ENCODE results near the gene EFCAB6.

EFCAB6 gene

DNA sequence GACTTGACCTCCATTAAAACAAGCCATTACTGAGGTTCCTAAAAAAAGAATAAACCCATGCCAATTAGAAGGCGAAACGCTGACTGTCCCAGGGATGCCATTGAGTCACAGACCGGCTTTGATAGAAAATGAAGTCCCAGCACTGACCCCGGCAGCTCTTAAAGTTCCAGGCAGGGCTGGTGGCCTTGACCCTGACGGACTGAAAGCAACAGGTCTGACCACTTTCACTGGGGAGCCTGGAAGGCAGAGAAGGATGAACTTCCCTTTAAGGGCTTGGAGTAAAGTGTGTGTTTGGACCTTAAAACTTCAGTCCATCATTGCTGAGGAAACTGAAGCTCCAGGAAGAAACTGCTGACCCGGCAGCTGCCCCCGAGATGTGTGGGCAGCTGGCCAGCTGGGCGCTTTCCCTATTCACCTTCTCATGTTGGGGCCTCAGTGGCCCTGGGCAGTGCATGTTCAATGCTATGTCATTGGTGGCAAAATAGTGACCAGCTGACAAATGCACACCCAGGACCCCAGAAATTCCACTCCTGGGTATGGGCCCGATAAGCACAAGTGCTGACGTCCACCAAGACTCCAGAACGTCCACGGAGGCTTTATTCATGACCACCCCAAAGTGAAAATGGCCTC lies 18.9 kb upstream of the EFCAB6 start:
- Mint-ChIP-seq H3K4me3 (no peak overlapping the region), H3K36me3 (ENCODE audit: insufficient read depth) (no peaks in the 10 kb centered on the region), H3K4me1 (ENCODE audit: low read depth in 2 of 2) (no peaks in the 10 kb centered on the region), H3K27me3 (peaks cover 8 to 35% of the 10 kb centered on the region in 2 donors), H3K9me3 (no peaks in the 10 kb centered on the region), H3K27ac (no peak overlapping the region)
- DNase-seq (no peak), ATAC-seq (replicated peaks) (no peak)

GRCh38 chr22:43829904-43830851 lies 18.1 kb upstream of the EFCAB6 start:
- H3K27me3 Mint-ChIP-seq, result peaks cover 10 to 35% of the 10 kb centered on the region in 2 donors
- DNase-seq, result no peak
- H3K4me3 Mint-ChIP-seq, result no peak overlapping the region
- H3K9me3 Mint-ChIP-seq, result no peaks in the 10 kb centered on the region
- no peak overlapping the region for H3K27ac Mint-ChIP-seq
- ATAC-seq (replicated peaks), result no peak
- no peaks in the 10 kb centered on the region for H3K4me1 Mint-ChIP-seq (ENCODE audit: low read depth in 2 of 2)
- H3K36me3 Mint-ChIP-seq (ENCODE audit: insufficient read depth), result no peaks in the 10 kb centered on the region

DNA sequence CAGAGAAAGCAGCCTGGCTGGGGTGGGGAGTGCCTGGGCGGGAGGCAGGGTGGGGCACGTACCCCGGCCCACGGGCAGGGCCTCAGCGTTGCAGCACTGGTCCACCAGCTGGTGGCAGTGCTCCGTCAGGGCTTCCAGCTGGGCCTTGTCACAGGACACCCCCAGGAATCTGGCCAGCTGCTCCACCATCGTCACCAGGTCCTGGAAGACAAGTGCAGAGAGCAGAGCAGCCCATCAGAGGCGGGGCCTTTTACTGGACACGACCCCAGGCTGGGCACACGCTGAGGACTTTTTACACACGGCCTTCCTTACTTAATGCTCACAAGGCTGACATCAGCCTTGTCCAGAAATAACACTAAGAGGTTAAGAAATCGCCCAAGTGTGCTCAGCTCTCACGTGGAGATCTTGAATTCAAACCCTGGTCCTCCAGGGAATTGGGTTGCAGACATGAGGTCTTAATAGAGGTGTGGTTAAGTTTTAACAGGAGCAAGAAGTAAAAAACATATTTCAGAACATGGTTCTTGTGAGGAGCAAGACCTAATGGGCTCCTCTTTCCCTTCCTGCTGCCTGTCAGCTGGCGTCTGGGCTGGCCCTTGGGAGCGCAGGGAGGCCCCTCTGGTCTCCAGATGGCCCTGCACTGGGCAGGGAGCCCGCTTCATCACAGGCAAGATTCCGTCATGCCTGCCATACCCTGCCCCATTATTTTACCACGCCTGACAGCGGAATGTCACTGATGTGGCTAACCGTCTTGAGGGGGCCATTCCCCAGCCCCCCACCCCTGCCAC lies 17.1 kb upstream of the EFCAB6 start:
- no peak for DNase-seq
- H3K27ac Mint-ChIP-seq, result no peak overlapping the region
- H3K36me3 Mint-ChIP-seq (ENCODE audit: insufficient read depth), result no peaks in the 10 kb centered on the region
- H3K27me3 Mint-ChIP-seq, result peaks cover 18 to 41% of the 10 kb centered on the region in 2 donors
- H3K4me1 Mint-ChIP-seq (ENCODE audit: low read depth in 2 of 2), result no peaks in the 10 kb centered on the region
- no peak overlapping the region for H3K4me3 Mint-ChIP-seq
- no peak for ATAC-seq (replicated peaks)
- no peaks in the 10 kb centered on the region for H3K9me3 Mint-ChIP-seq

- no peaks in the 10 kb centered on the region for H3K9me3 Mint-ChIP-seq
- H3K4me1 Mint-ChIP-seq (ENCODE audit: low read depth in 2 of 2), result no peaks in the 10 kb centered on the region
- no peak for DNase-seq
- H3K4me3 Mint-ChIP-seq, result no peak overlapping the region
- no peaks in the 10 kb centered on the region for H3K36me3 Mint-ChIP-seq (ENCODE audit: insufficient read depth)
- ATAC-seq (replicated peaks), result no peak
- no peak overlapping the region for H3K27ac Mint-ChIP-seq
- peaks cover 24 to 45% of the 10 kb centered on the region in 2 donors for H3K27me3 Mint-ChIP-seq
These were observed 16.6 kb upstream of the EFCAB6 start for GRCh38 chr22:43828725-43828997.

DNA sequence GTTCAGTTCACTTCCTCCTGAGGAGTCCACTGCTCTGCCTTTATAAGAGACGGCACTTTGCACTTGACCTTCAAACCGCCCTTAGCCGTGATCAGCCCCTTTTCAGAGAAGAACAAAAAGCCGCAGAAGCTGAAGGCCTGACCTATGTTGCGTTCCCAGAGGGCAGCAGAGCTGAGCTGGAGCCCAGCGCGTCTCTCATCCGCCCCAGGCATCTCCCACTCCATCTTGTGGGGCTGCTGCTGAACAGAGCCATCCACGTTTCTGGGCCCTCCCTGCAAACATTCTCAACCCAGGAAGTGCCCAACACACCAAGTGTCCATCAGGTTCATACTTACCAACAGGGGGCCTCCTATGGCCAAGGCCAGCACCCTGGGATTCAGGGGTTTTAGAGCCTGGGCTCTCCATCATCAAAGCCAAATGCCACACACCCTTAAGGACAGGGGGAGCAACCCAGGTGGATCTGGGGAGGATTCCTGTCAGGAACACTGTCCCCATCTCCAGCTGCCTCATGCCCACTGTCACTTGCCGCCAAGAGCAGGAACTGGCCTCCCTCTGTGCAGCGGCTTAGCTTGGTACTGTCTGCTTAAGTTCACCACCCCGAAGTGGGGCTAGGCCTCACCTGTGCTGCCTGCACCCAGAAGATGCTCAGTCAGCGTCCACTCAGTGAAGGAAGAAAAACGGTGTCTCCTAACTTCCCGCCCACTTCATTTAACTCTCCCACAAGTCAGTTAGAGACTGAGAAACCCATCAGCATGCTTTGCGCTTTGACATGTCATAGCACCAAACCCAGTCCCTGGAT lies 16.0 kb upstream of the EFCAB6 start:
- no peak for DNase-seq
- Mint-ChIP-seq H3K9me3 (no peaks in the 10 kb centered on the region), H3K27me3 (peaks cover 29 to 45% of the 10 kb centered on the region in 2 donors), H3K4me1 (ENCODE audit: low read depth in 2 of 2) (no peaks in the 10 kb centered on the region), H3K36me3 (ENCODE audit: insufficient read depth) (no peaks in the 10 kb centered on the region), H3K27ac (no peak overlapping the region), H3K4me3 (no peak overlapping the region)
- no peak for ATAC-seq (replicated peaks)

GRCh38 chr22:43827003-43827735 lies 15.1 kb upstream of the EFCAB6 start:
- Mint-ChIP-seq H3K4me1 (ENCODE audit: low read depth in 2 of 2) (no peaks in the 10 kb centered on the region), H3K27me3 (peaks cover 38 to 45% of the 10 kb centered on the region in 2 donors), H3K4me3 (no peak overlapping the region), H3K36me3 (ENCODE audit: insufficient read depth) (no peaks in the 10 kb centered on the region), H3K9me3 (no peaks in the 10 kb centered on the region), H3K27ac (no peak overlapping the region)
- ATAC-seq (replicated peaks), result no peak
- DNase-seq, result no peak

- no peak for DNase-seq
- no peak for ATAC-seq (replicated peaks)
- Mint-ChIP-seq H3K4me1 (ENCODE audit: low read depth in 2 of 2) (no peaks in the 10 kb centered on the region), H3K27me3 (peaks cover 44 to 53% of the 10 kb centered on the region in 2 donors), H3K27ac (no peak overlapping the region), H3K9me3 (no peaks in the 10 kb centered on the region), H3K36me3 (ENCODE audit: insufficient read depth) (peaks cover 3% of the 10 kb centered on the region), H3K4me3 (no peak overlapping the region)
These were observed 14.3 kb upstream of the EFCAB6 start for GRCh38 chr22:43826142-43827002.

GRCh38 chr22:43825651-43826050 lies 13.5 kb upstream of the EFCAB6 start:
- H3K27ac Mint-ChIP-seq, result no peak overlapping the region
- peaks cover 51 to 60% of the 10 kb centered on the region in 2 donors for H3K27me3 Mint-ChIP-seq
- no peaks in the 10 kb centered on the region for H3K9me3 Mint-ChIP-seq
- H3K36me3 Mint-ChIP-seq (ENCODE audit: insufficient read depth), result peaks cover 5% of the 10 kb centered on the region
- no peaks in the 10 kb centered on the region for H3K4me1 Mint-ChIP-seq (ENCODE audit: low read depth in 2 of 2)
- ATAC-seq (replicated peaks) (no peak), DNase-seq (no peak)
- no peak overlapping the region for H3K4me3 Mint-ChIP-seq

DNA sequence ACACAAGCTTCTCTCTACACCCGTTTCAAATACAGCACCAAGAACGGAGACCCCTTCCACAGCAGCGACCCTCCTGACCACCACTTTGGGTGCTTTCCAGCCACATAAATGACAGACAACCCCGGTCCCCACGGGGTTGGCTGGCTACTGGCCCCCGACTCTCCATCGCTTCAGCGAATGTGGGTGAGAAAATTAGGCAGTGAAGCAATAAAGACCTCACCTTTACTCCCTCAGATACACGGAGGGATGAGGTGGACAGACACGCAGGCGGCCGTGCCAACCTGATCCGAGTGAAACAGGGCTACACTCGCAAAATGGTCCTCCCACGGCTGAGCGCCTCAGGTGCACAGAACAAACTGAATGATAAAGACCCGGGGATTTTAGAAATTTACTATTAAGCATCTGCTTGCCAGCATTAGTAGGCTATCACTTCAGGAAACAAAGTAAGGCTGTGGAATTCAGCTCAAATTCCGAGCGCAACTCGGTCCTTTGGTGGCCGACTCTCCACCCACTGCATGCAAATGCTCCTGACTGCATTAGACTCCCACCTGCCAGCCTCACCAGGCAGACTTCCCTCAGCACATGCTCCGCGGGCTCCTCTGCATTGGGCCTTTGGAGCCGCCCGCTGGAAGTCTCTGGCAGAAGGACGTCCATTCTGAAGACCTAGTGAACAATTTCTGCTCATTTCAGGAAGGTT lies 12.8 kb upstream of the EFCAB6 start:
- DNase-seq, result no peak
- Mint-ChIP-seq H3K27ac (no peak overlapping the region), H3K4me3 (no peak overlapping the region), H3K4me1 (ENCODE audit: low read depth in 2 of 2) (no peaks in the 10 kb centered on the region), H3K27me3 (peaks cover 53 to 68% of the 10 kb centered on the region in 2 donors), H3K36me3 (ENCODE audit: insufficient read depth) (peaks cover 5% of the 10 kb centered on the region), H3K9me3 (no peaks in the 10 kb centered on the region)
- no peak for ATAC-seq (replicated peaks)

GRCh38 chr22:43823911-43824665 lies 12.0 kb upstream of the EFCAB6 start:
- no peak overlapping the region for H3K27ac Mint-ChIP-seq
- DNase-seq, result no peak
- H3K27me3 Mint-ChIP-seq, result peaks cover 53 to 76% of the 10 kb centered on the region in 2 donors
- no peak for ATAC-seq (replicated peaks)
- no peak overlapping the region for H3K4me3 Mint-ChIP-seq
- H3K36me3 Mint-ChIP-seq (ENCODE audit: insufficient read depth), result peaks cover 5% of the 10 kb centered on the region
- H3K4me1 Mint-ChIP-seq (ENCODE audit: low read depth in 2 of 2), result no peaks in the 10 kb centered on the region
- H3K9me3 Mint-ChIP-seq, result no peaks in the 10 kb centered on the region

DNA sequence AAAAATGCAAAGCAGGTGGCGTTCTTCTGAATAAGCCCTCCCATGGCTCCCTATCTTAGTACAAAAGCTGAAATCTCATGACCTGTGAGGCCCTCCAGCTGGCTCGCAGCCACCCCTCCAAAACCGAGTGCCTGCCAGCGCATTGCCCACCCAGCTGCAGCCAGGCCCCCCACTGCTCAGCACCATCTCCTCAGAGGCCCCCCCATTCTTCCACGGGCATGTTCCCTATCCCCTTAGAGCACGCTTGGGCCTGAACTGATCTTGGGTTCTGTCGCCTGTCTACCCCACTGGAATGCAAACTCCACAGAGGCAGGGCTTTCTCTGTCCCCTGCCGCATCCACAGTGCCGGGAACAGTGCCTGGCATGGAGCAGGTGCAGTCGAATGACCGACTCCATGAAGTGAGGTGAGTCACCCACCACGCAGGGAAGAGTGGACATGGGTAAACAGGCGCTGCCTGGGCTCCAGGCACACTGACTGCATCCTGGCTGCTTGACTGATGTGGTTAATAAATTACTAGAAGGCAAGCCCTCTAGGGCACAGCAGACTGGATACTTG lies 11.3 kb upstream of the EFCAB6 start:
- Mint-ChIP-seq H3K4me1 (ENCODE audit: low read depth in 2 of 2) (no peaks in the 10 kb centered on the region), H3K27ac (no peak overlapping the region), H3K4me3 (no peak overlapping the region), H3K9me3 (no peaks in the 10 kb centered on the region), H3K27me3 (peaks cover 53 to 77% of the 10 kb centered on the region in 2 donors), H3K36me3 (ENCODE audit: insufficient read depth) (peaks cover 5% of the 10 kb centered on the region)
- DNase-seq (no peak), ATAC-seq (replicated peaks) (no peak)

Data from effector memory CD8-positive, alpha-beta T cell (primary cell).